NCI-H82 treated with DMSO at 0.1 percent for 48 hours (cell line): ENCODE measurements around the gene DNAJC5.

Experiments
- DNase-seq: peaks from one replicate; lab custom pipeline; 2025; ENCODE audit not compliant: unreplicated experiment; lab: John Stamatoyannopoulos, UW

Gene DNAJC5

DNA sequence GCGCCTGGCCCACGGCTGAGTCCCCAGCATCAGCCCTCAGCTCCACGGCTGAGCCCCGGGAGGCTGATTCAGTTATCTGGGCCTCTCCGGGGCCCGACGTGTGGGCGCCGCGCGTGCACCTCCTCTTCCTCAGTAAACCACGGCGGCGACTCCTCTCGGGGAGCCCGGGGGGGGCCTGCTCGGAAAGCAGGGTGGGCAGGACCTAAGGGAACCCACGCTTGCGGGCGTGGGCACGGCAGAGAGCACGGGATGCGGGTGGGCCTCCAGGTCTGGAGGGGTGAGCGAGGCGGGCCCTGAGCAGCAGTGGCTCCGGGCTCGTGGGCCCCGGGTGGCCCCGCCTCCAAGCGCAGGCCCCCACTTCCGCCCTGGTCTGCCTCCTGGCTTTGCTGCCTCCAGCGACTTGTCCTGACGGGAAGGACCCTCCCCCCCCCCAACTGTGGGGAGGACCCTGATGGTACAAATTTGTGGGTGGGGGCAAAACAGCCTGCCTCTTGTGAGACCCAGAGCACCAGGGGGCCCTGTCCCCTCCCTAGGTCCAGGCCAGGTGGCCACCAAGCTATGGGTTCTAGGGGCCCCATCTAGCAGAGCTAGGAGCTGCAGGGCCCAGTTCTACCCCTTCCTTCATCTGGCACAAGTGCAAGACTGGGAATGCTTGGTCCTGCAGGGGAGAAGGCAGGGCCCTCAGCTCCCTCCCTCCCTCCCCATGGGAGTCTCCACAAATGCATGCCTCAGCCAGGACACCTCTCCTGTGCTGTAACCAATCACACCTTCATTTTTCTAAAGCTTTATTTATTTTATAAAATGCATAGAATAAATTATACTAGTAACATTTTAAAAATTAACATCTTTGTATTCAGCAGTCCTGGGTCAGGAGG lies 44.4 kb downstream of the DNAJC5 start:
- DNase-seq: no peak

DNA sequence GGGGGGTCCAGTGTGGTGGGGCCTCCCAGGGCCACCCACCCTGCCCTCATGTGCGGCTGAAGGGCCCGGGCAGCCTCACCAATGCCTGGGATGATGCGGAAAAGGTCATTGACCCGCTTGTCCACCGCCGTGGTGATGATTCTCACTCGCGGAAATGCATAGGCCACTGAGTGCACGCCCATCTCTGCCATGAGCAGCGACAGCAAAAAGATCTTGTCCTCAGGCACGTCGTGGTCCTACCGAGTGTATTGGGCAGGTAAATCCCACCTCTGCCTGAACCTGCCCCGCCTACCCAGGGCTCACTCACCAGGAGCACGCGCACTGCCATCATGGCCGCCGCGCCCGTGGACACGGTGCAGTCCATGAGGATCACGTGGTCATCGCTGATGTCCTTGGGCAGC lies 45.1 kb downstream of the DNAJC5 start:
- DNase-seq: no peak

DNA sequence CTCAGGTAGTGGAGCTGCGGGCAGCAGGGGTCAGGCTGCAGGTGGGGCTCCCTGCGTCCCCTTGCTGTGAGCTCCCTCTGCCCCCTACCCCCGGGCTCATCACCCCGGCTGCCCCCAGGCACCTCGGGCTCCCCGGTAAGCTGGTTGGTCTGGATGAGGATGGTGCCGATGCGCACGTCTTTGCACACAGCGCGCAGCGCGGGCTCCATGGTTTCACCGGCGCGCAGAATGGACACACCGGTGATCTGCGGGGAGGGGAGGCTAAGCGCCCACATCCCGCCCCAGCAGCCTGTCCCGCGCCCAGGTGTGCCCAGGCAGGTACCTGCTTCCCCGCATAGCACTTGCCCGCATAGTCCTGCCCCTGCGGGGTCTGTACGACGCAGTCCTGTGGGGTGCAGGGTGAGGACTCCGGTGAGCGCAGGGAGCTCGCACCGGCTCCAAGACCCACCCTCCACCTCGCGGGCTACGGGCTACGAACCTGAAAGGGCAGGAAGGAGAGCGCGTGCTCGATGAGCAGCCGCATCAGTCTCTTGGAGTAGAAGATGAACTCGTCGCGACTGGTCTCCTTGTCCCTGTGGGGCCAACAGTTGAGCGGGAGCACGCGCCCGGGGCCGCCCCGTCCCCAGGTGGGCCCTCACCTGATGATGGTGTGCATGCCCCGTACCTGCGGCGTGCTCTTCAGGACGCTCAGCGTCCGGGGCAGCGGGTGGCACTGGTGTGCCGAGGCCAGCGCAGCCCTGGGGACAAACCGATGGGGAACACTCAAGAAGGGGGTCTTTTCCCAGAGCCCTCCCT lies 45.7 kb downstream of the DNAJC5 start:
- DNase-seq: no peak

DNA sequence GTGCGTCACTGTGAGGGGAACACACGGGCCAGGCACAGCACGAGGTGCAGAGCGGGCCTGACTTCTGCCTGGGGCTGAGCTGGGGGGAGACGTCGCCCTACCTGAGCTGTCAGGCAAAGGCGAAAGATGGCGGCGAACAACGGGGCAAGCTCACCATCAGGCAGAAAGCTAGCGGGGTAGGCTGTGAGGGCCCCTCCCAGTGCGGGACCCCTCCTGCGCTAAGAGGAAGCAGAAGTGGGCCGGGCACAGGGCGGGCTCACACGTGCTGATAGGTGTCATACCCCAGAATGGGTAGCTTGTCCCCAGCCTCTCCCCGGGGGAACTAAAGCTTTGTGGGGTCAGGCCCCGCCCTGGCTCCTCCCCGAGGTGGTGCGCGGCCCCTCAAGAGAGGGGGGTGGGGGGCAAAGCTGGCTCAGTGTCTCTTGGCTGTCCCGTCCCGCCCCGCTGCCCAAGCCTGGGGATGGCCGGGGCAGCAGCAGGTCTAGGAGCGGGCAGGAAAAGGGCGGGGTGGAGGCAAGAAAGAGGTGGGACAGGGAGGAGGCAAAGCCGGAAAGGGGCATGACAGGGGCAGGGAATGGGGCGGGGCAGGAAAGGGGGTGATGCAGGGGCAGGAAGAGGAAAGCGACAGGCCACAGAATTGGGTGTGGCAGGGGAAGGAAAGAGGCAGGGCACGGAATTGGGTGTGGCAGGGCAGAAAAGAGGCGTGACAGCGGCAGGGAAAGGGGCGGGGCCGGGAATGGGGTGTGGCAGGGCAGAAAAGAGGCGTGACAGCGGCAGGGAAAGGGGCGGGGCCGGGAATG lies 46.6 kb downstream of the DNAJC5 start:
- DNase-seq: no peak

DNA sequence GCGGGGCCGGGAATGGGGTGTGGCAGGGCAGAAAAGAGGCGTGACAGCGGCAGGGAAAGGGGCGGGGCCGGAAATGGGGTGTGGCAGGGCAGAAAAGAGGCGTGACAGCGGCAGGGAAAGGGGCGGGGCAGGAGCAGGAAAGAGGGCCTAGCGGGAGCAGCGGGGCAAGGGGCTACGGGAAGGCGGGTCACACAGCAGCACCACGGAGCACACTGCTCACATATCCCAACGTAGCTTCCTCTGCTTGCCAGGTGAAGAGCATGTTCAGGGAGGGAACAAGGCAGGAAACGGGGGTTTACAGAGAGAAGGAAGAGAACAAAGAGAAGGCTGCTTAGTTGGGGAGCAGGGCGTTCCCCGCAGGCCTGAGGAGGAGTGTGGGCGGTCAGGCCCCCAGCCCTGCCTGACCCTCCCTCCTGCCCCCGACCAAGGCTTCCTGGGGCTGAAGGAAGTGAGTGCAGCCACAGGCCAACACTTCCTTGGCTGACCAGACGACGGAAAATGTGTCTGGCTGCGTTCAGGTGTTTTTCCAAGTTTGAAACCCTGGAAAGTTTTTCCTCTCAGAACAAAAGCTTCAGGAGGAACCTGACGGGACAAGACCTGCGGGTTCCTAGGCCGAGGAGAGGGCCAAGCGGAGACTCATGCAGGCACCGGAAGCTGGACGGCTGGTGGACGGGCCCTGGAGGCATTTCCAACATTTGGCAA lies 47.5 kb downstream of the DNAJC5 start:
- no peak for DNase-seq

DNA sequence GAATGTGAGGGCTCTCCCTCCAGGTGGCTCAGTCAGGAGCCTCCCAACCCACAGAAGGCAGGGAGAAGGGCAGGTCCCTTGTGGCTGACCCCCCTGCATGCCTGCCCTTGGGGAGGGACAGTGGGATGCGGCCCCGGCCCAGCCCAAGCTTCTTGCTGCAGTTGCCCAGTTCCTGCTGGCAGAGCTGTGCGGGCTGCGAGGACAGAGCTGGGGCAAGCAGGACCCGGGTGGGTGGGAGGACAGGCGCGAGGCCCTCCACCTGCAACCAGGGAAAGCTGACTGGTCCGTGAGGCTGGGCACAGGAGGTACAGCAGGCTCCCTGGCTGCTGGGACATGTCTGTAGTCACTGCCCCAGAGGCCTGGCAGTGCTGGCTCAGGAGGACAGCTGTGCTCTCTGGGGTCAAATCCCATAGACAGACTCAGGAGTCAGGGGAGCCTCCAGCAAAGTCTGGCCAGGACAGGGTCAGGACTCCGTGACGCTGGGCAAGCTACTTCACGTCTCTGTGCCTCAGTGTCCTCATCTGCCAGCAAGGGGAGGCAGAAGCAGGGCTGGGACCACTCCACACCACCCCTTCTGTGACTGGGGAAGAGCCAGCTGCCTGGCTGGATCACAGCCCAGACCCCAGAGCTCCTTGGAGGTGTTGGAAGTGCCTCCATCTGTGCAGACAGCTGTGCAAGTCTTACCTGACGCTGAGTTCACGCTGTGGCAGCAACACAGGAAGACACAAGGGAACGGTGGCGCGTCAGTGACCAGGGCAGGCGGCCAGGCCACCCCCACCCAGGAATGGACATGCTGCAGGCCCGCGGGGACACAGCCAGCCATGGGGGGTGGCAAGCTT lies 48.3 kb downstream of the DNAJC5 start:
- DNase-seq: no peak

DNA sequence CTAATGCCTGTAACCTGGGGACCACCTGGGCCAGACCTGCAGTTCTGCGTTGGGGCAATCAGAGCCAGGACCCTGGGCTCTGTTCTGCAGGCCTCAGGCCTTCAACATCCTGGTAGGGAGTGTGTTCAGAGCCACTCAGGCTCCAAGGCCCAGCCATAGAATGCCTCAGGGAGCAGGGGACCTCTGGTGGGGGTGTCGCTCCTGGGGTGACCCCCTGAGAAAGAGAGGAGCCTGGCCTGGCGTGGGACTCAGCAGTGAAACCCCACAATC lies 48.8 kb downstream of the DNAJC5 start:
- DNase-seq: no peak

DNA sequence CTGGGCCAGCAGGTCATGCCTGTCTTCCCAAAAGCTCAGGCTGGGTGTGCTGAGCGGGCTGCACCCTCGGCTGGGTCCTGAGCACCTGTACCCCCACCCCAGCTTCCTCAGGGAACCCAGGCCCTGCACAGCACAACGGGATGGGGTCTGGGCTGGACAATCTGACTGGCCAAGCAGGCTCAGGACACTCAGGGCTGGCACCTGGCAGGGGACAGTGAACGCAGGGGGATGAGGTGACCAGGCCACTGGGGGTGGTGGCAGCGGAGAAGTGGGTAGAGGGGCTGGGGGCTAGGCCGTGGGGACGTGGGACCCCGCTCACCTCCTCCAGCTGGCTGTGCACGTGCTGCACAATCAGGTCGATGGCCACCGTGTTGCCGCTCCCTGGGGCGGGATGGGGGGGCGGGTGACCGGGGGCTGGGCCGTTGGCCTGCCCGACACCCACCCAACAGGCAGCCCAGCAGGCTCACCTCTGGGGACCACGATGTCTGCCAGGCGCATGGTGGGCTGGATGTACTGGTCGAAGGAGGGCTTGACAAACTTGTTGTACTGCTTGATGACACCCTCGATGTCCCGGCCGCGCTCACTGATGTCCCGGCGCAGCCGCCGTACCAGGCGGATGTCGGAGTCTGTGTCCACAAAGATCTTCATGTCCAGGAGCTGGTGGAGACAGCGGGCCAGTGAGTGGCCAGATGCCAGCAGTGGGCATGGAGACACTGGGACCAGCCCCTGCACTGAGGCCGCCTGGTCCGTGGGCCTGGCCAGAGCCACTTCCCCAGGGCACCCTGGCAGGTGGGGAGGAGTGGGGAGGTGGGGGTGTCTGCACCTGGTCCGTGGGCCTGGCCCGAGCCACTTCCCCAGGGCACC lies 49.4 kb downstream of the DNAJC5 start:
- no peak for DNase-seq

DNA sequence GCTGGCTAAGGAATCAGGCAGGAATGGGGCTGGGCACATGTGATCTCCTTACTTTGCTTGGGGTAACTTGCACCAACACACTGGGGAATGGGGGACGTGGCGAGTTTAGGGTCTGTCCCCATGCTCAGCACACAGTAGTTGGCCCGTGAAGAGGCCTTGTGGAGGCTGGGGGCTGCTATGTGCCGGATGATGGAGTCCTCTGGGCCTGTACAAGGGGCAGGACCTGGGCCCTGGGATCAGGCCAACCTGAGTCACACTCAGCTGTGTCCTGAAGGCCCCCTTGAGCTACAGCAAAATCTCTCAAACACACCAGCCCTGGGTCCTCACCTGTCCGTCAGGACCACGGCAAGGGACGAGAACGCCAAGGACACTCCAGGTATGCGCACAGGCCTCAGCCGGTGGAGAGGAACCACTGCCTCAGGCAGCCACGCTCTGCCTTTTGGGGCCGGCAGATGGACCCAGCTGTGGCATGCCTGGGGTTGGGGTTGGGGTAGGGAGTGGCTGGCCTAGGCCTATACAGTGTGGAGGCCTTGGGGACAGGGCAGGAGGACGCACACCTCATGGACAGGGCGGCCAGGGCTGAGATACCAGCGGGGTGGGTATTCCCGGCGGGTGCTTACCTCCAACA lies 50.2 kb downstream of the DNAJC5 start:
- no peak for DNase-seq

DNA sequence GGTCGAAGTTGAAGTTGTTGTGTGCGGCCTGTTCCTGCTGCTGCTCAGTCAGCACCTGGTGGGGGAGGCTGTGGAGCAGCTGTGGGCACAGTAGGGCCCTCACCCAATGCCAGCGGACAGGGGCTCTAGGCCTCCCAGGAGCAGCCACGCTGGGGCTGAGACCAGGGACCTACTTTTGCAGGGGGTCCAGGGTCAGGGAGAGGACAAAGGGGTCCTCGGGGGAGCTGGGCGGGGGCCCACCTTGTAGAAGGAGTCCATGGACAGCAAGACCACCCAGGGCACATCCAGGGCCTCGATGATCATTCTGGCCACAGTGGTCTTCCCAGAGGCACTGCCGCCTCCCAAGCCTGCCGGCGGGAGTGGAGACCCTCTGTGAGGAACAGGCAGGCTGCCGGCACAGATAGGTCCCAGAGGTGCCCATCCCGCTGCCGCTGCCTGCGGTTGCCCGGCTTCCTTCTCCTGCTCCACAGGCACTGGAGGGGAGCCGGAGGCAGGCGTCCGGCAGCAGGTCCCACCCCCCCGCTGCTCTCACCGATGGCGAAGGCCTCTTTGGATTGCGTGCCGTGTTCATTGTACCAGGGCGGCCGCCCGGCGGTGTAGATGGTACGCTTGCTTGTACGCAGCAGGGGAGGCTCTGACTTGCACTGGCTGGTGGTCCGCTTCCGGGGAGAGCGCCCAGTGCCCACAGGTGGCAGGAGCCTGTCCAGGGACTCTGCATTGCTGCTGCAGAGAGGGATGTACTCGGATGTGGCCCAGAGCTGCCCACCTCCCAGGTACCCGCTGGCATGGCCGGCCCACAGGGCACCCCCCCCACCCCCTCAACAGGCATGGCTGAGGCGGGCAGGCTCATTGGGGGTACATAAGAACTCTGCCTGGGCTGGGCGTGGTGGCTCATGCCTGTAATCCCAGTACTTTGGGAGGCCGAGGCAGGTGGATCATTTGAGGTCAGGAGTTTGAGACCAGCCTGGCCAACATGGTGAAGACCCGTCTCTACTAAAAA lies 51.3 kb downstream of the DNAJC5 start:
- DNase-seq: no peak

DNA sequence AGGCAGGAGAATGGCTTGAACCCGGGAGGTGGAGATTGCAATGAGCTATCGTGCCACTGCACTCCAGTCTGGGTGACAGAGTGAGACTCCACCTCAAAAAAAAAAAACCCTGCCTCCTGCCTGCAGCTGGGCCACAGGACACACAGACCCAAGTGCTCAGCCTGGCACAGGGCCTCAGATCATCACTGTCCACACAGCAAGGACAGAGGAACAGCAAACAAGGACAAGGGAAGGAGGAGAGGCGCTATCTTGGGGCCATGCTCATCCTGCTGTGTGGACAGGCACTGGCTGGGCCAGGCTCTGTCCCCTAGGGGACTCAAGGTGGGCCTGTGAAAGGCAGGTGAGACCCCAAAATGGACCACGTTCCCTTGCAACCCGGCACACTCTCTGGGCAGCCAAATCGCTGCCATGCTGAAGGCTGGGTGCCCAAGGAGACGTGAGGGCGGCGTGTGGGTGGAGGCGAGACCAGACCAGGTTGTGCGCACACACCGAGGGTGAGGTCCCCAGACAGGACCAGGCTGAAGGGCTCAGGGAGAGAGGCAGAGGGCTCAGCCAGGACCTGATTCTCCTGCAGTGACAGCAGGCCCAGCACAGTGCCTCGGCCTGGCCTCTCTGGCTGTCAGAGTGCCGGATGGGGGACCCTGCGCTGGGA lies 52.2 kb downstream of the DNAJC5 start:
- DNase-seq: no peak

DNA sequence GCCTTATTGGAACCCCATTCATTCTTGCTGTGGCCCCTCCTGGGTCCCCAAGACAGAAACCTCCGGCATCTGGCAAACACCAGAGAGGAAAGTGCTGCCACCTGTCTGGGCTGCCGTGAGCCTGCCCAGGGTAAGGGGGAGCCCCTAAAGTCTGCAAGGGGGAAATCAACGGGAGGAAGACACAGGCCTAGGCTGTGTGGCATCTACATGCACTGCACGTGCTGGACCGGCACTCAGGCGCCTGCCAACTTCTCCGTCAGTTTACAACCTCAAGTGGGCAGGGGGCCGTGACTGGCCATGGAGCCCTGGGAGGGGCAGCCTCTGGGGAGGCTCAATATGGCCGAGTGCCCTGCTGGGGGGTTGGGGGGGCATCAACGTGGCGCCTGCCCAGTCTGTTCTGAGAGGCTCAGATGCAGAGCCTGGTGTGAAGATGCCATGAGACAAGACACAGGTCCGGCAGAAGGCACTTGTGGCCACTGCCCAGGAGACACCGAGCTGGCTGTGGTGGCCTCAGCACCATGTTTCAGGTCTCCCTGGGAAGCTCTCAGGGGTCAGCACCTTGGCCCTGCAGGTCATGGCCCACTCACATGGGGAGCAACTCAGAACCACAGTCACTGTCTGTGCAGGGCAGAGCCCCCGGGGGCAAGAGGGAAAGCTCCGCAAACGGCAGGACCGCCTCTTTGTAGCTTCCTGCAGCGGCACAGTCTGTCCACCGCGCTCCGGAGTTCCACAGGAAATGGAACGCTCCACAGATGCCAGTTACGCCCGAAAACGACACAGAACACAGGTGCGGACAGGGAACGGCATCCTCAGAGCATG lies 52.9 kb downstream of the DNAJC5 start:
- no peak for DNase-seq

DNA sequence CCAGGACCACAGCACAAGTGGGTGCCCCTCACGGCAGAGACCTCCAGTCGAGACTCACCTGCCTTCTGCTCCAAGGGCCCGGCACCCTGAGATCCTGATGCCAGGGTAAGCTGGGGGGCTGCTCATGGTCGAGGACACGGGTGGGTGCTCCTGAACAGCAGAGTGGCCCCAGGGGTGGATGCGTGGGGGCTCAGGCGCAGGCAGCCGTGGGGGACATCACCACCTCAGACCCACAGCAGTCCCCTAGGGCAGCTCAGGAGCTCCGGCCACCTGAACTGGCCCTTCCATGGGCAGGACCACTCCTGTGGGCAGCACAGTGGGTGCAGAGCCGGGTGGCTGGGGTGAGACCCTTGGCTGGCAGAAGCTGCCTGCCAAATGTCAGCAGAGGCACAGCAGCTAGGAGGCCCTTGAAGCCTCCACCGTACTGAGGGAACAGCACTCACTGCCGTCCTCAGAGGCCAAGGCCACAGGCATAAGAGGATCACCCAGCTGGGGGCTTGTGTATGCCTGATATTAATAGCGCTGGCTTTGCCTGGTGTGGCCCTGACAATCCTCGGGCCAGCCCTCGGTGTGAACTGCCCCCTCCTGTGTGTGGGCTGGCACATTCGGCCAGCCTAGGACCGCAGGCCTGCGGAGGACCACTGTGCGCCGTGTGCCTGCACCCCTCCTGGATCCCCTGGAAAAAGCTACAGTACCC lies 55.9 kb downstream of the DNAJC5 start:
- DNase-seq: no peak

DNA sequence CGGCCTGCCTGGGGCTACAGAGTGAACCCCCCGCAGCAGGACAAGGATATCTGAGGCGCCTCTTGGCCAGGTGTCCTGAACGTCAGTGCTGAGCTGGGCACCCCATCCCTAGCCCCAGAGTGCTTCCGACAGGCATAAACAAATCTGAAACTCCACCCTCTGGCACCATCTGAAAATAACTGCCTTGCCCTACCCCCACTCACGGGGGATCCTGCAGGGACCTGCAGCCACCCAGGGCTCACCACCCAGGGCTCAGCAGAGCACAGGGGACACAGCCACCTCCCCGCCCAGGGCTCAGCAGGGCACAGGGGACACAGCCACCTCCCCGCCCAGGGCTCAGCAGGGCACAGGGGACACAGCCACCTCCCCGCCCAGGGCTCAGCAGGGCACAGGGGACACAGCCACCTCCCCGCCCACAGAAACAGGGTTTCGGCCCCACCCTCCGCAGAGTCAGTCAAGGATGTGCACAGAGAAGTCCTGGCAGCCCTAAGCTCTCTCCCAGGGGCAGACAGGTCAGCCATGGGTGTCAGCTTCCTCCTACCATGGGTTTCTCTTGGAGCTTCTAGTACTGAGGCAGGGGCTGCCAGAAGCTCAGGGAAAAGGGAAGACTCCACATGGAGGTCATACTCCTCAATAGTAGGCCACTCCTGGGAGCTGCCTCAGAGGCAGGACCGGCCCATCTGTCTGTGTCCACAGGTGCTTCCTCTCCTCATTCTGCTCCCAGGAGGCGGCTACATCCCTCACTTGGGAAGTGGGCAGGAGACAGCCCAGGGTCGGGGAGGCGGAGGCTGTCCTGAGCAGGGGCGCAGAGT lies 56.7 kb downstream of the DNAJC5 start:
- DNase-seq: no peak

DNA sequence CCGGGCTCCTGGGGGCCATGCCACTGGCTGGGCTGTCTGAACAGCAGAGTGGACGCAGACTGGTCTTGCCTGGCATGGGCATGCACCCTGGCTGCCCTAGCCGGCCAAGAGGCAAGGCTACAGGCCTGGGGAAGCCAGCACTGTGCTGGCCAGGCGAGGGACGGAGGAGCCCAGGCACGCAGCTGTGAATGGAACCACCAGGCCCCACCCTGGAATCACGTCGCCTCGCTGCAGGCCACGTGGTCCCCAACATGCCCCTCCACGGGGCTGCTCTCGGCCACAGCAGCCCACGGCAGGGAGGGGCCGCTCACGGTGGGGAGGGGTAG lies 57.2 kb downstream of the DNAJC5 start:
- DNase-seq: no peak
